Hepatocyte (in vitro differentiated cells): ENCODE data around the gene COMMD3.

ENCODE experiments used
- CTCF ChIP-seq: fragments of 200-600 bp; sonication (generic); IDR thresholded peaks from 2 replicates; pipeline ENCODE4 v1.5.1; 2016; ENCODE audit warnings: antibody characterized with exemption, mild to moderate bottlenecking; ENCODE audit not compliant: poor library complexity
- EZH2phosphoT487 ChIP-seq: fragments of 200-600 bp; sonication (generic); IDR thresholded peaks from one replicate; pipeline ENCODE4 v1.6.1; 2018; ENCODE audit warnings: antibody characterized with exemption, mild to moderate bottlenecking, low read depth, moderate library complexity; ENCODE audit not compliant: unreplicated experiment, severe bottlenecking

DNA sequence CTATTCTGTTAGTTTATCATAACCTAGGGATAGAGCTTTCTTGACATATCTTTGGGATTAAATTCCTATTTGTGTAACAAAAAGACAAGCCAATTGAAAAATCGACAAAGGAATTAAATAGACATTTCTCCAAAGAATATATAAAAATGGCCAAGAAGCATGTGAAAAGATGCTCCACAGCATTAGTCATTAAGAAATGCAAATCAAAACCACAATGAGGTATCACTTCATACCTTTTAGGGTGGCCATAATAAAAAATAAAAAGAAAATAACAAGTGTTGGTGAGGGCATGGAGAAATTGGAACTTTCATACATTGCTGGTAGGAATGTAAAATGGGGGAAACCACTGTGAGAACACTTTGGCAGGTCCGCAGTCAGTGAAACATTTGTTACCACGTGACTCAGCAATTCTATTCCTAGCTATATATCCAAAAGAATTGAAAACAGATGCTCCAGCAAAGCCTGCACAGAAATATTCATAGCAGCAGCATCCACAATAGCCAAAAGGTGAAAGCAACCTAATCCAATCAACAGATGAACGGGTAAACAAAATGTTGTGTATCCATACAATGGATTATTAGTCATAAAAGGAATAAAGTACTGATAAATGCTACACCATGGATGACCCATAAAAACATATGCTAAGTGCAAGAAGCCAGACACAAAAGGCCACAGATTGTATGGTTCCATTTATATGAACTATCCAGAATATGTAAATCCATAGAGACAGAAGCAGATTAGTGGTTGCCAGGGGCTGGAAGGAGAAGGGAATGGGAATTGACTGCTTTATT lies 49.7 kb downstream of the COMMD3 start:
- TF ChIP-seq CTCF = no peak
- no peak for TF ChIP-seq EZH2phosphoT487
